GM12878 (cell line): ENCODE results near the gene NFATC2.

Source experiments
- BACH1 ChIP-seq: fragments of 450-650 bp; IDR thresholded peaks from 2 replicates; pipeline ENCODE4 v1.6.1; 2017; ENCODE audit warnings: mild to moderate bottlenecking, borderline replicate concordance
- CEBPB ChIP-seq, 2 experiments: fragments of 150-350 bp in 1 of 2; IDR thresholded peaks; 2 replicates each; pipeline ENCODE4 v1.6.1; 2012 to 2014; ENCODE audit warnings: low read depth in 2 of 2, low read length in 2 of 2, borderline replicate concordance in 1 of 2, inconsistent platforms in 1 of 2
- EP300 ChIP-seq, 2 experiments: fragments of 150-350 bp in 1 of 2; IDR thresholded peaks; 2 replicates each; pipeline ENCODE4 v1.6.1; 2011 to 2012; ENCODE audit warnings: low read depth in 2 of 2, low read length in 2 of 2, borderline replicate concordance in 1 of 2, improper control_type of control experiment in 1 of 2, inconsistent platforms in 1 of 2; ENCODE audit not compliant: control insufficient read depth in 1 of 2
- RCOR1 ChIP-seq: conservative IDR thresholded peaks from 2 replicates; pipeline ENCODE4 v1.6.1; 2012; ENCODE audit warnings: low read depth, low read length, improper control_type of control experiment
- SRF ChIP-seq, 2 experiments: IDR thresholded peaks; 2 replicates each; pipeline ENCODE4 v1.6.1; 2011; ENCODE audit warnings: low read depth in 2 of 2, low read length in 2 of 2, mild to moderate bottlenecking in 1 of 2, moderate library complexity in 1 of 2
- TCF3 ChIP-seq: IDR thresholded peaks from 2 replicates; pipeline ENCODE4 v1.6.1; 2012; ENCODE audit warnings: low read depth, mild to moderate bottlenecking, low read length, borderline replicate concordance; ENCODE audit not compliant: insufficient read depth
- TF ChIP-seq, protein P1 (sequence below): IDR thresholded peaks from 2 replicates; pipeline ENCODE4 v1.6.1; 2012; ENCODE audit warnings: low read depth, low read length, improper control_type of control experiment
- TF ChIP-seq, protein P2 (sequence below), 3 experiments: IDR thresholded peaks in 2 of 3; conservative IDR thresholded peaks in 1 of 3; 2 replicates each; pipeline ENCODE4 v1.5.1; 2011; ENCODE audit warnings: low read depth in 3 of 3, low read length in 3 of 3, mild to moderate bottlenecking in 3 of 3, control low read depth in 2 of 3, moderate library complexity in 2 of 3, inconsistent platforms in 1 of 3, mixed read lengths in 1 of 3; ENCODE audit not compliant: control insufficient read depth in 2 of 3, insufficient read depth in 1 of 3; ENCODE audit errors: extremely low read depth in 1 of 3

DNA sequence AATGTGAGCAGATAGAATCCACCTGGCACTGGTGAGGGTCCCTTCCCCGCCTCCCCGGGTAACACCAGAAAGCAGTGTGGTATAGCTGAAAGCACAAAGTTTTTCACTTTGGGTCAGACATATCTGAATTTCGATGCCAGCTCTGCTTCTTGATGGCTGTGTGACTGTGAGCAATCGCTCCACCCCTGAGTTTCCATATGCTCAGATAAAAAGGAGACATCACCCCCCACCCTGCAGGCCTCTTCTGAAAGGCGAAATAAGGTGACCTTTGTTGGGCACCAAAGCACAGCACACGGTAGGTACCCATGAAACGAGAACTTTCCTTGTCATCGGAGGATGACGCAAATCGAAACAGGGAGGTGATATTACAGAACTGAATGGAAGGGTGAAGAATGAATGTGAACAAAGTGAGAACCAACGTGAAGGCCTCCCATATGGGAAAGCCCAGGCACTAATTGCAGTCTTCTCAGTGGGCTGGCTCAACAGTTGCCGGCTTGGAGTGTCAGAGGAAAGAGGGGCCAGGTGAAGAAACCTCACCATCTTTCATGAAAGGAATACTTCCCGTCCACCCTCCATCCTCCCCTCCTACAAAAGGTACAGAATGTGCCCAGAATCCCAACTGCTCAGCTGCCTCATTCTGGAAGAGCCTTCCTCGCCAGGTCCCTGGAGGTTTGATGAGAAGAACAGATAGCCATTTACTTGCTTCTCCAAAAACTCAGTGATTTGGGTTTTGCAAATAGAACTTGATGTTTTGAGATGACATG is 61.8 kb downstream of the NFATC2 start:
- TF ChIP-seq, protein P1, sequence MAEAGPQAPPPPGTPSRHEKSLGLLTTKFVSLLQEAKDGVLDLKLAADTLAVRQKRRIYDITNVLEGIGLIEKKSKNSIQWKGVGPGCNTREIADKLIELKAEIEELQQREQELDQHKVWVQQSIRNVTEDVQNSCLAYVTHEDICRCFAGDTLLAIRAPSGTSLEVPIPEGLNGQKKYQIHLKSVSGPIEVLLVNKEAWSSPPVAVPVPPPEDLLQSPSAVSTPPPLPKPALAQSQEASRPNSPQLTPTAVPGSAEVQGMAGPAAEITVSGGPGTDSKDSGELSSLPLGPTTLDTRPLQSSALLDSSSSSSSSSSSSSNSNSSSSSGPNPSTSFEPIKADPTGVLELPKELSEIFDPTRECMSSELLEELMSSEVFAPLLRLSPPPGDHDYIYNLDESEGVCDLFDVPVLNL = no peak
- TF ChIP-seq BACH1 = peak; percentile 63; the same call in 1 of the 2 replicates
- 0 out of 2 replicates have a peak, but pooled peaks have one; percentile 52 for TF ChIP-seq RCOR1
- TF ChIP-seq CEBPB (IDR thresholded peaks at IDR 0.05; ENCODE audit: borderline replicate concordance in 1 of 2, low read depth in 2 of 2, low read length in 2 of 2) = no peak
- no peak for TF ChIP-seq SRF (IDR thresholded peaks at IDR 0.05; ENCODE audit: low read depth in 2 of 2, low read length in 2 of 2)
- TF ChIP-seq, protein P2, sequence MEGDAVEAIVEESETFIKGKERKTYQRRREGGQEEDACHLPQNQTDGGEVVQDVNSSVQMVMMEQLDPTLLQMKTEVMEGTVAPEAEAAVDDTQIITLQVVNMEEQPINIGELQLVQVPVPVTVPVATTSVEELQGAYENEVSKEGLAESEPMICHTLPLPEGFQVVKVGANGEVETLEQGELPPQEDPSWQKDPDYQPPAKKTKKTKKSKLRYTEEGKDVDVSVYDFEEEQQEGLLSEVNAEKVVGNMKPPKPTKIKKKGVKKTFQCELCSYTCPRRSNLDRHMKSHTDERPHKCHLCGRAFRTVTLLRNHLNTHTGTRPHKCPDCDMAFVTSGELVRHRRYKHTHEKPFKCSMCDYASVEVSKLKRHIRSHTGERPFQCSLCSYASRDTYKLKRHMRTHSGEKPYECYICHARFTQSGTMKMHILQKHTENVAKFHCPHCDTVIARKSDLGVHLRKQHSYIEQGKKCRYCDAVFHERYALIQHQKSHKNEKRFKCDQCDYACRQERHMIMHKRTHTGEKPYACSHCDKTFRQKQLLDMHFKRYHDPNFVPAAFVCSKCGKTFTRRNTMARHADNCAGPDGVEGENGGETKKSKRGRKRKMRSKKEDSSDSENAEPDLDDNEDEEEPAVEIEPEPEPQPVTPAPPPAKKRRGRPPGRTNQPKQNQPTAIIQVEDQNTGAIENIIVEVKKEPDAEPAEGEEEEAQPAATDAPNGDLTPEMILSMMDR (IDR thresholded peaks at IDR 0.05 in 2 of 3, conservative IDR thresholded peaks at IDR 0.05 in 1 of 3; ENCODE audit: control insufficient read depth in 2 of 3, extremely low read depth in 1 of 3, insufficient read depth in 1 of 3, low read depth in 3 of 3, low read length in 3 of 3) = no peak
- TF ChIP-seq EP300 (IDR thresholded peaks at IDR 0.05; ENCODE audit: borderline replicate concordance in 1 of 2, control insufficient read depth in 1 of 2, low read depth in 2 of 2, low read length in 2 of 2) = peak; percentile 89 to 94; a peak in 3 of 4 replicates
- TF ChIP-seq TCF3 = peak; percentile 39; the same call in 1 of the 2 replicates
